ENCODE results near the gene ALKAL2.
"Not testable (repeated sequence)": the region's sequence is repeated elsewhere in the genome, so short reads cannot be mapped to it uniquely, and the experiment has no call there.

ALKAL2 gene

DNA sequence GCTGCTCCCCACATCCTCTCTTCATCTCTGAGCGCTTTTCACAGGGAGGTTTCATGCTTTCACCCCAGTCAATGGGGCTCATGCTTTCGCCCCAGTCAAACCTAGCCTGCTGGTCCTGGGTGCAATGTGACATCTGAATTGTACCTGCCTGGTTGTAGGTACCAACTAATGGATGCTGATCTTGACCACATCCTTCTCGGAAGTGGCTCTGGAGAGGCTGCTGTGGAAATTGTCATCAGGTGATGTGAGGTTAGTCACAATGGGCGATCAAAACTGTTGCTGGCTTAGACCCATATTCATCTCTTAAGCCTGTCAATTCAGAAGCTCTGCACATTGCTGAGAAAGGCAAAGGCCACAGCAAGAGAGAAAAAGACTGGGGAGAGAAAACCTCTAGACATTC lies 32.7 kb upstream of the ALKAL2 start:
- TF ChIP-seq, protein P1, sequence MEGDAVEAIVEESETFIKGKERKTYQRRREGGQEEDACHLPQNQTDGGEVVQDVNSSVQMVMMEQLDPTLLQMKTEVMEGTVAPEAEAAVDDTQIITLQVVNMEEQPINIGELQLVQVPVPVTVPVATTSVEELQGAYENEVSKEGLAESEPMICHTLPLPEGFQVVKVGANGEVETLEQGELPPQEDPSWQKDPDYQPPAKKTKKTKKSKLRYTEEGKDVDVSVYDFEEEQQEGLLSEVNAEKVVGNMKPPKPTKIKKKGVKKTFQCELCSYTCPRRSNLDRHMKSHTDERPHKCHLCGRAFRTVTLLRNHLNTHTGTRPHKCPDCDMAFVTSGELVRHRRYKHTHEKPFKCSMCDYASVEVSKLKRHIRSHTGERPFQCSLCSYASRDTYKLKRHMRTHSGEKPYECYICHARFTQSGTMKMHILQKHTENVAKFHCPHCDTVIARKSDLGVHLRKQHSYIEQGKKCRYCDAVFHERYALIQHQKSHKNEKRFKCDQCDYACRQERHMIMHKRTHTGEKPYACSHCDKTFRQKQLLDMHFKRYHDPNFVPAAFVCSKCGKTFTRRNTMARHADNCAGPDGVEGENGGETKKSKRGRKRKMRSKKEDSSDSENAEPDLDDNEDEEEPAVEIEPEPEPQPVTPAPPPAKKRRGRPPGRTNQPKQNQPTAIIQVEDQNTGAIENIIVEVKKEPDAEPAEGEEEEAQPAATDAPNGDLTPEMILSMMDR (IDR thresholded peaks at IDR 0.05; ENCODE audit: low read depth, low read length), result no peak
- in situ Hi-C loops (cut with HindIII; ENCODE audit: low sequenced_read_pairs), result no loop called here
- H3K4me3 ChIP-seq (ENCODE audit: low read depth, low read length), result no peak overlapping the region
- DNase-seq (ENCODE audit: low read depth, low spot score), result no peak

DNA sequence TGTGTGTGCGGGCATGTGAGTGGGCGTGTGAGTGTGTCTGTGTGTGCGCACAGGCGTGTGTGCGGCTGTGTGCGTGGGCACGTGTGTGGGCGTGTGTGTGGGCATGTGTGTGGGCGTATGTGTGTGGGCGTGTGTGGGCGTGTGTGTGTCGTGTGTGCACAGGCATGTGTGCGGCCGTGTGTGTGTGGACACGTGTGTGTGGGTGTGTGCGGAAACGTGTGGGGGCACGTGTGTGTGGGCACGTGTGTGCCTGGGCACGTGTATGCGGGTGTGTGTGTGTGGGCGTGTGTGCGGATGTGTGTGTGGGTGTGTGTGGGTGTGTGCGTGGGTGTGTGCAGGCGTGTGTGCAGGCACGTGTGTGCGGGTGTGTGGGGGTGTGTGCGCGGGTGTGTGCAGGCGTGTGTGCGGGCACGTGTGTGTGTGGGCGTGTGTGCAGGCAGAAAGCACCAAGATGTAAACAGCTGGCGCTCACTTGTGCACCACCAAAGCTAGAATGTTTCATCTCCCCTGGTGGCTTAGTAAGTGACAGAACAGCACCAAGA lies 31.2 kb upstream of the ALKAL2 start:
- DNase-seq (ENCODE audit: low read depth, low spot score), result no peak
- no peak overlapping the region for H3K4me3 ChIP-seq (ENCODE audit: low read depth, low read length)
- in situ Hi-C loops (cut with HindIII; ENCODE audit: low sequenced_read_pairs), result no loop called here
- TF ChIP-seq, protein P1 (IDR thresholded peaks at IDR 0.05; ENCODE audit: low read depth, low read length), result no peak

DNA sequence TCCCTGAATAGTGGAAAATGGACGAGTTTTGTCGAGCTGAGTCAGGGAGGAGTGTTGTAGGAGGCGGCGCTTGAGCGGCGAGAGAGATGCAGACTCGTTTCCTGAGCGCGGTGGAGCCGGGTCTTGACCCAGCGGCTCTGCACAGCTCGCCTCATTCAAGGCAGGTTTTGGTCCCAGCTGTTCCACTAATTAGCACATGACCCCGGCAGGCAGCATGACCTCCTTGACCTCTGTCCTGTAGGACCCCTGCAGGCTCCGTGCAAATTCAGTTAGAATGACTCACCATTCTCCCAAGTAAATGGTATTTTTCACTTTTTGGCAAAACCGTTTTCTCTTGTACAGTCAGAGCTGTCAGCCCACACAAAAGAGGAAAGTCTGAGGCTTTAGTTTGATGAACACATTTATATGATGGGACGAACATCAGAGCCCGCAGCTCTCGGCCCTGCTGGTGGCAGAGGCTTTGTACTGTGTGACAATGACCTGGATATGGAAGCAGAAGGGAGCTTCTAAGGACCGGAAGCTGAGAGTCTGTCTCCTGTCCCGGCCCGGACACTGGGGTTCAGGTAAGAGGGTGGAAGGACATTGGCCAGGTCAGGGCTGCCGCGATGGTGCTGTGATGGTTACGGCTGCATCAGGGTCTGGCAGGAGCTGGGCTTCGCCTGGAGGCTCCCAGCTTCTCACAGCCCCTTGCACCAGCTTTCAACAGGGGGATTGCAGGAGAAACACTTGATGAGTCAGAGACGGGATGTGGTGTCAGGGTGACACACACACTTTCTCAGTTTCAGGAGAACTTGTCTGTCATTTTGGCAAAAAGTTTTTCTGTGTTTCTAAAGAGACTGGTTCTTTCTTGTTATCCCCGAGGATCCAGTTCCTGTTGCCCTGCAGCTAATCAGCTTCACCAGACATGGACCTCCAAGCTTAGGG lies 29.9 kb upstream of the ALKAL2 start:
- in situ Hi-C loops (cut with HindIII; ENCODE audit: low sequenced_read_pairs), result no loop called here
- TF ChIP-seq, protein P1 (IDR thresholded peaks at IDR 0.05; ENCODE audit: low read depth, low read length), result no peak
- H3K4me3 ChIP-seq (ENCODE audit: low read depth, low read length), result peak overlapping the region; percentile 2
- peak; percentile 76 for DNase-seq (ENCODE audit: low read depth, low spot score)

DNA sequence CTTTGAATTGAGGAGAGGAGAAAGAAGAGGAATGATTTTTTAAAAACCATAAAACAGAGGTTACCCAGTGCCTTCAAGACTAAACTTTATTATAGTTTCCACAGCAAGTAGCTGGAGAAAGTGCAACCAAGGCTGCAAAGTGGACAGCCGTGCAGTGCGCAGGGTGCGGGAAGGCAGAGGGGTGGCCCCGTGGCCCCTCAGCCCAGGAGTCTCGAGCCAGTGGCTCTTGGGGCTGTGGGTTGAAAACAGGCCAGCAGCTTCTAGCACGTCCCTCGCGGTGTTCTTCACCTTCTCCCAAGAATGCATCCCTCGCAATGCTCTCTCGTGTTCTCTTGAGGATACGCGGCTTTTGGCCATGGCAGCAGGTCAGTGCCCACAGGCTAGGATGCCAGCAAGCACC lies 28.5 kb upstream of the ALKAL2 start:
- in situ Hi-C loops (cut with HindIII; ENCODE audit: low sequenced_read_pairs), result no loop called here
- no peak for DNase-seq (ENCODE audit: low read depth, low spot score)
- TF ChIP-seq, protein P1 (IDR thresholded peaks at IDR 0.05; ENCODE audit: low read depth, low read length), result no peak
- H3K4me3 ChIP-seq (ENCODE audit: low read depth, low read length), result no peak overlapping the region

DNA sequence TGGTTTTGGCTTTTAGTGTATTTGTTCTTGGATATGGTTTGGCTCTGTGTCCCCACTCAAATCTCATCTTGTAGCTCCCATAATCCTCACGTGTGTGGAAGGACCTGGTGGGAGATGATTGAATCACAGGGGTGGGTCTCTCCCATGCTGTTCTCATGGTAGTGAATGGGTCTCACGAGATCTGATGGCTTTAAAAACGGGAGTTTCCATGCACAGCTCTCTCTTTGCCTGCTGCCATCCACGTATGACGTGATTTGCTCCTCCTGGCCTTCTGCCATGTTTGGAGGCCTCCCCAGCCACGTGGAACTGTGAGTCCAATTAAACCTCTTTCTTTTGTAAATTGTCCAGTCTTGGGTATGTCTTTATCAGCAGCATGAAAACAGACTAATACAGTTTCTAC lies 28.0 kb upstream of the ALKAL2 start:
- DNase-seq (ENCODE audit: low read depth, low spot score); H3K4me3 ChIP-seq (ENCODE audit: low read depth, low read length); in situ Hi-C loops (cut with HindIII; ENCODE audit: low sequenced_read_pairs): not testable (repeated sequence)

DNA sequence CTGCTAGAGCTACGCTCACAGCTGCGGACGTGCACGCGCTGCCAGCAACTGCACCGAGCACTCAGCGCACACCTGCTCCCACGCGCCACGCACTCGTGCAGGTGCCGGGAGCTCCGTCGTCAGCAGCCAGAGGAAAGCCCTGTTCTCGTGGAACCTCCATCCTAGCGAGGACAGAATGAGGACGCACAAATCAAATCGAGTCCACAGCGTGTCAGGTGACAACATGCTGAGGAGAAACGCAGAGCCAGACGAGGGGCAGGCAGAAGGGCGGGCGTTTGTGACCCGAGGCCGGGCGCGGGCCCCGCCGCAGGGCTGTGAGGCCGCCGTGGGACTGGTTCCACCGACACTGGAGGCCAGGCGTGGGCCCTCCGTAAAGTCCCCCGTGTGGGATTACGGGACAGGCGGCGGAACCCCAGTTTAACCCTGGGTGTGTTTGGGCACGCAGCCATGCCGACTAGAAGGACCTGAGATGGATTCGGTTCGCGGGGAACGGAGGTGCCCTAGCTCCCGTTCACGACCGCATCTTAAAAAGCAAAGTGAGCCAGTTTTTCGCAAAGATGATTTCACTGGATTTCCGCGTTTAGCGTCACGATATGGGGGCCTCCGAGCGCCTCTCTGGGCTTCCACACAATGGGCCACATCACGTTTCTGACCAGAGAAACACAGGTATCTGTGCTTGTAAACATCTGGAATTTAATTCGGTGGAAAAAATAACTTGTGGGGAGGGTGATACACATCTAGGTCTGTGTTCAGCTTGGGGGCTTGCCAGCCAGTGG lies 26.9 kb upstream of the ALKAL2 start:
- TF ChIP-seq, protein P1 (IDR thresholded peaks at IDR 0.05; ENCODE audit: low read depth, low read length), result no peak
- no peak overlapping the region for H3K4me3 ChIP-seq (ENCODE audit: low read depth, low read length)
- in situ Hi-C loops (cut with HindIII; ENCODE audit: low sequenced_read_pairs), result no loop called here
- no peak for DNase-seq (ENCODE audit: low read depth, low spot score)
